Activated CD4-positive, alpha-beta T cell treated with anti-CD3 and anti-CD28 coated beads, Interleukin-2, amount 50 U/mL, for 24 hours (primary cell): ENCODE measurements around the gene XPC.

Source experiments
- DNase-seq, 2 donors: peaks; one replicate each; pipeline ENCODE4 v3.0.0-alpha.2; 2020; ENCODE audit warnings: low read depth in 1 of 2, low spot score in 1 of 2

Gene XPC

DNA sequence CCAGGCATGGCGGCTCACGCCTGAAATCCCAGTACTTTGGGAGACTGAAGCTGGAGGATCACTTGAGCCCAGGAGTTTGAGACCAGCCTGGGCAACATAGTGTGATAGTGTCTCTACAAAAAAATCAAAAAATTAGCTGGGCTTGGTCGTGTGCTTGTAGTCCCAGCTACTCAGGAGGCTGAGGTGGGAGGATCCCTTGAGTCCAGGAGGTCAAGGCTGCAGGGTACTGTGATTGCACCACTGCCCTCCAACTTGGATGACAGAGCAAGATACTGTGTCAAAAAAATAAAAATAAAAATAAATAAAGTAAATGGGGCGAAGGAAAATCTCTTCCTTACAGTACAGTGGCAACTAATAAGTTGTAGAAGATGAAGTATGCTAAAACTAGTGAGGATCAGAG, 29.8 kb upstream of the XPC start:
- DNase-seq = no peak

- DNase-seq = no peak
Observed at GRCh38 chr3:14206548-14207177, 28.3 kb upstream of the XPC start.

DNA sequence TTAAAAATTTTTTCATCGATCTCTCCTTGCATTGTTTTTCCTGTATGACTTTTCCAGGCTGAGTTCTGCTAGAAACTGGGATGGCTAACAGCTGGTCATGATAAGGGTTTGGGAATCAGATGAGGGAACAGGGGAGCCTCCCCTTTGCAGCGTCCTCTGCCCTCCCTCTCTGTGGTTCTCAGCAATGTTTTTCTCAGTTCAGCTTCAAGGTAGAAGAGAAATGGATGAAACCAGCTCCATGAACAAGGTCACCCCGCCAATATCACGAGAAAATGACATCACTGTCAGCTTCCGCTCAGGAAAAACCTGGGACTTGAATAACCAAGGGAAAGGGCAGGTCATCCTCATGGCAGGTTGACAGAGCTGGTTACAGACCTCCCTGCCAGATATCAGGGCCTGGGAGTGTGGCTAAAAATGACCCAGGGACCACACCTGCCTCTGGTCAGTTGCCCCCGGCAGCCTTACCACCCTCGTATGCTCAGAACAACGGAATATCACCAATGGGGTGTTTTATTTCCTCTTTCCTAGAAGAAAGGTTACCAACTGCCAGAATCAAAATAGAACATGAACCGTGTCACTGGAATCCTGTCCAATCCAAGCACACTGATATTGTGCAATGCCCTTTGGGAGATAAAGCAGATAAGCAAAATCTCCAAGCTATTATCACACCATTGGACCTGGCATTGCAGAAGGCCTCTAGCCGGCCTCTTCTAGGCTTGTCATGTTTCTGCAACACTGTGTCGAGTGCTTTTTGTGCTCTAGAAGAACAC, 26.3 kb upstream of the XPC start:
- no peak for DNase-seq

DNA sequence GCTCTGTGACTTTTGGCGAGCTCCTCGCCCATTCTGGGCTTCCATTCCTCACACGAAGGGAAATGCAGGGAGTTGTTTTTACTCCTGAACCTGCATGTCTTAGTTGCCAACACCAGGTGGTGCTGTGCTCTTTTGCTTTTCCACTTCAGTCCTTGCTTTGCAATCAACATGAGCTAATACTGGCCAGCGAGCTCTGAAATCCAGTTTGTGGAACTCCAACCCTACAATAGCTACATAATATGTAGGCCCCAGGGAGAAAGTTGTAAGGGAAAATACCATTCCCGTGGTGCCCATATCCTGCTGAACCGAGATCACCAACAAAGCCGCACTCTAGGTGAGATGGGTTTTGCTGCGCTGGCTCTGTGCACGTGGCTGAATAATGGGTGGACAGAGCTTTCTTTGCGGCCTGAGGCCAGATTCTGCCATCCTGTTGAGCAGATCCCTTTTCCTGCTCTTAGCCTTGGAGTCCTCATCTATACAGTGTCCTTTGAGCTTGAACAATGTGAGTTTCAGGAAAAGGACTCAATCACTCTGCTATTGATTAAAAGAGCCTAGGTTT, 25.2 kb upstream of the XPC start:
- peak in 1 of 2 donors; percentile 19 for DNase-seq

DNA sequence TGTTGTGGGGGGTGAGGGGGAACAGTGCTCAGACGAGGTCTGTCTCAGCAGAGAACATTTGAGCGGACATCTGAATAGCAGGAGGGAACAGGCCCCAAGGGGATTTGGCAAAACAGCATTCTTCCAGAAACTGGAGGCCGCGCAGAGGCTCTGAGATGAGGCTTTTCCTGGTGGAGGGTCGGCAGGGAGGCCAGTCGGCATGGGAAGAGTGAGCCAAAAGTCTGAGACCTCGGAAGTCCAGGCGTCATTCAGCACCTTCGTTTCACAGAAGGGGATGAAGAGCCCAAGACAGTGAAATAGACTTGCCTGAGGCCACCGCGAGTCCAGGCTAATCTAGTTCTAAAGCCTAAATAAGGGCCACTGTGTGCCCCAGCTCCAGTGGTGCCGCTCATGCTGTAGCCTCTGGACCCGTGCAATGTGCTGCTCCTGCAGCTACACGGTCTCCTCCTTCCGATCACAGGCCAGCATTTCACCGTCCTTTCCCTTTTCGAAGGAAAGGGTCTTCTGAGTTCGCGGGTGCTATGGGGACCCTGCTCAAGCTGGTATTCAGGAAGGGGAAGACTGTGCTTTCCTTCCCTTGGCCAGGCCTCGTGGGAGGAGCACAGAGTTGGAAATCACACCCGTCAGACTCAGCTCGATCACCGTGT, 24.6 kb upstream of the XPC start:
- DNase-seq = no peak

GRCh38 chr3:14201940-14202684, 23.7 kb upstream of the XPC start:
- no peak for DNase-seq

- no peak for DNase-seq
Observed at GRCh38 chr3:14200841-14201240, 22.4 kb upstream of the XPC start.

GRCh38 chr3:14200276-14200675, 21.9 kb upstream of the XPC start:
- DNase-seq = no peak

DNA sequence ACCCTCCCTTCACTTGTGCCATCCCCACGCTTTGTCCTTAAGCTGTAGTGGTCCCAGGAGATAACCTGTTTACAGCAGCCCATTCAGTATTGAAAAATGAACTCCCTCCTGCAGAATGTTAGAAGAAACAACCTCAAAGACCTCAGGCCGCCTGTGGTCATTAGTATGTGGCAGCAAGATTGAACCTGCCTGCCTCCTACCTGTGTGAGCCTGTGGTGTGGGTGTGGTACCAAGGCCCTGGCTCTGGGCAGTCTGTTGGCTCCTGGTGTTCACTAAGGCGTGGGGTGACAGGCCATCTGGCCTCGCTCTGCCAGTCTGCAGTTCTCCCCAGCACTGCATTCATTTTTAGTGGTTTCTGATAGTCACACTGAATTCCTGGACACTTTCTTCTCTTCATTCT, 21.2 kb upstream of the XPC start:
- no peak for DNase-seq

GRCh38 chr3:14194865-14195264, 16.5 kb upstream of the XPC start:
- no peak for DNase-seq

GRCh38 chr3:14188041-14188754, 9.8 kb upstream of the XPC start:
- no peak for DNase-seq

DNA sequence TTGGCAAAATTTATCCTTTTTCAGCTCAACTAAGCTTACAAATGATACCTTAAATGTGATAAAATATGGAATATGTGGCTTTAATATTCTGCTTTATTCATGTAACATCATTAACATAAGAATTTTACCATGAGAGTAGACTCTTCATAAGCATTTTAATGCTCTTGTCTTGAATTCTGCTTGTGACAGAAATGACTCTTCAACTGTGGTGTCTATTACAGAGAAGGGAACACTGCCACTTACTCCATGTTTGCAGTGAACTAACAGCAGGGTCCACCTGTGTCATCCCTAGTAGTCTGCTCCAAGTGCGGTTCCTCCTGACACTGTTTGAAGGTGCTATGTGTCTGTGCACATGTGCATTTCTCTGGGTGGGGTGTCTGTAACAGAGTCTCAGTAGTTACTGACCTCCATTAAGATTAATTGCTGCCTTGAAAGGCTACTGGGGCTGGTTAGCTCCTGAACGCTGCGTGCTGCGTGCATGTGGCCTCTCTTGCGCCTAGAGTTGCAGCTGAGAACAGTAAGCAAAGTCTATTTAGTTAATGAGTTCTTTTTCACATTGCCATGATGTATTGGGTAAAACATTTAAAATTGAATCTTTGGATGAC, 8.6 kb upstream of the XPC start:
- no peak for DNase-seq

- no peak for DNase-seq
Observed at GRCh38 chr3:14183015-14183577, 4.7 kb upstream of the XPC start.

DNA sequence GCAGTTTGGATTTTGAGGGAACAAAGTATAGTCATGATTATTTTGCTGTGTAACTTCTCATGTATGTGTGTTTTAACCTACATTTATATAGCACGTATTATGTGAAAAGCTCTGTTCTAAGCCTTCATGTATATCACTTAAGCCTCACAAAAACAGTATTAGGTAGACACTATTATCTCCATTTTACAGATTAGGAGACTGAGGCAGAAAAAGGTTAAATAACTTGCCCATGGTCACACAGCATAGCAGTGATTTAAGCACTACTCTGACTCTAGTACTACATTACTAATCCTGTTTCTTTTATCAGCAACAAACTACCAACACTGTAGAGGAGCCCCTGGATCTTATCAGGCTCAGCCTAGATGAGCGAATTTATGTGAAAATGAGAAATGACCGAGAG, 2.9 kb upstream of the XPC start:
- no peak for DNase-seq

DNA sequence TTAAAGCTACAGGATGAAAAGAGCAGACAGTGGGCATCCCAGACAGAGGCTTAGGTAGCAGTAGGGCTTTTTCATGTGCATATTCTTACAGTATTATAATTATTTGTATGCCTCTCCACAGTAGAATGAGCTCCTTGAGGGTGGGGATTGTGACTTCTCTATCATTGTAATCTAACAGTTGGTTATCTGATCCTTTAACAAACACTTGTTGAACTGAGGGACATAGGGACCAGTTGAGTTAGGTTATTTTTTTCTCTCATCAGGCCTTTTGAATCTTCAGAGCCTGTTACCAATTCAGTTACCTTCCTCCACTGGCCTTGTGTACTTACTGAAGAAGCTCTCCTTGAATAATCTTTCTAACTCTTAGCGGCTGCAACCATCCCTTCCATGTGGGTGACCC, 1.4 kb upstream of the XPC start:
- DNase-seq = no peak

GRCh38 chr3:14179114-14179465, 689 bp upstream of the XPC start:
- no peak for DNase-seq

- no peak for DNase-seq
Observed at GRCh38 chr3:14177580-14178246, 688 bp downstream of the XPC start.

DNA sequence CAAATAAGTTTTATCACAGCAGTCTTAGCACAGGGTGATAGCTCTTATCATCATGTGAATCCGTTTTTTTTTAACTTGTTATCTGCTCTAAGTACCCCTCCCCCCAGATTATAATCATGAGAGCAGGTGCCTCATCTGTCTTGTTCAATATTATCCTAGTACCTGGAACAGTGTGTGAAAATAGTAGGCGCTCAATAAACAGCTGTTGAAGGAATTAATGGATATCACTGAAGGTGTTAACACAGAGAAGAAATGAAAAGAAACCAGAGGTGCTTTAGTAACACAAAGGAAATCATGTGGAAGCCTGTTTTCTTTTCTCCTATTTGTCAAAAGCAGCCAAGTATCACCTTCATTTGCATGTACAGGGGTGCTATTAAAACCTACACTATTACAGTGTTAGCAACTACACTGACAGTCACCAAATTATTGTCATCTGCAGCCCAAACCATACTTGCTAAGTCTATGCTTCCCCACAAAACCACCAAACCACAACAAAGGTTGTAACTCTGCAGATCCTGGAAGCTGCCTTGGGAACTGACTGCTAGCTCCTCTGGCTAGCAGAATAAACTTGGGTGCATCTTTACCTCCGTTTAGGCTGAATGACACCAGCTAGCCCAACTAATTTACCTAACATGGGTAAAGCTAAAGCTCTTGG, 2.9 kb downstream of the XPC start:
- DNase-seq = peak in 1 of 2 donors; percentile 47

DNA sequence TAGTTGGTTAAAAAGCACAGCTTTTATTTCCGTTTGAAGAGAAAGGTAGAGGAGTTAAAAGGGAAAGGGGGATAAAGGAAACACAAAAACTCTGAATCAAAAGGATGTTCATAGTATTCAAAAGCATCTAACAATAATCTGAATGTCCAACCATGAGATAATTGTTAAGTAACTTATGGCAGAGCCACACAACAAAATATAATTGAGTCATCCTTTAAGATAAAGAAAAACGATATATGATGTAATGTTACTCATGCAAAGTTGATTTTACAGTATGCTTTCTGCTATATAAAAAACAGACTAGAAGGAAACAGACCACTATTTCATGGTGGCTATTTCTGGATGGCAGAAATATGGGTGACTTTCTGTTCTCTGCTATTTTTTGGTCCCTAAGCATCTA, 3.9 kb downstream of the XPC start:
- DNase-seq = no peak
